Fibroblast of skin of back (primary cell): ENCODE results near the gene FCAR.
"Not testable (repeated sequence)": the region's sequence is repeated elsewhere in the genome, so short reads cannot be mapped to it uniquely, and the experiment has no call there.

ENCODE experiments used
- DNase-seq: peaks from one replicate; pipeline ENCODE4 v3.0.0-alpha.2; 2013

Gene FCAR

GRCh38 chr19:54894106-54894505, 20.1 kb downstream of the FCAR start:
- not testable (repeated sequence) for DNase-seq

GRCh38 chr19:54896036-54896435, 22.0 kb downstream of the FCAR start:
- no peak for DNase-seq

GRCh38 chr19:54898685-54899084, 24.6 kb downstream of the FCAR start:
- not testable (repeated sequence) for DNase-seq

- not testable (repeated sequence) for DNase-seq
Measured at GRCh38 chr19:54899646-54900045, 25.6 kb downstream of the FCAR start.

GRCh38 chr19:54901153-54901552, 27.1 kb downstream of the FCAR start:
- DNase-seq: not testable (repeated sequence)

- no peak for DNase-seq
Measured at GRCh38 chr19:54902061-54902460, 28.0 kb downstream of the FCAR start.

- no peak for DNase-seq
Measured at GRCh38 chr19:54903303-54903702, 29.3 kb downstream of the FCAR start.

GRCh38 chr19:54904261-54904660, 30.2 kb downstream of the FCAR start:
- DNase-seq: not testable (repeated sequence)

- DNase-seq: no peak
Measured at GRCh38 chr19:54905421-54905802, 31.4 kb downstream of the FCAR start.

- no peak for DNase-seq
Measured at GRCh38 chr19:54905803-54906511, 31.9 kb downstream of the FCAR start, which contains the start of gene NCR1. Gene NCR1, plus strand, starts transcription at chr19:54906148. Its CDS starts 40 bp downstream, at chr19:54906188.

GRCh38 chr19:54906819-54907218, 32.8 kb downstream of the FCAR start:
- DNase-seq: no peak

- DNase-seq: not testable (repeated sequence)
Measured at GRCh38 chr19:54907899-54908298, 33.9 kb downstream of the FCAR start.

GRCh38 chr19:54916822-54917221, 42.8 kb downstream of the FCAR start:
- DNase-seq: no peak

- no peak for DNase-seq
Measured at GRCh38 chr19:54918499-54918898, 44.5 kb downstream of the FCAR start.

- DNase-seq: not testable (repeated sequence)
Measured at GRCh38 chr19:54919646-54920563, 45.9 kb downstream of the FCAR start.

GRCh38 chr19:54921082-54921481, 47.0 kb downstream of the FCAR start:
- no peak for DNase-seq

- no peak for DNase-seq
Measured at GRCh38 chr19:54923276-54923675, 49.2 kb downstream of the FCAR start.

- DNase-seq: no peak
Measured at GRCh38 chr19:54928299-54928698, 54.3 kb downstream of the FCAR start.

GRCh38 chr19:54937926-54938325, 63.9 kb downstream of the FCAR start:
- no peak for DNase-seq

GRCh38 chr19:54938906-54939305, 64.9 kb downstream of the FCAR start:
- no peak for DNase-seq

GRCh38 chr19:54939538-54939937, 65.5 kb downstream of the FCAR start:
- DNase-seq: not testable (repeated sequence)
